Fibroblast of peridontal ligament (primary cell): ENCODE results near the gene GP1BA.

Experiments used
- DNase-seq: peaks from one replicate; pipeline ENCODE4 v3.0.0-alpha.2; 2010; ENCODE audit errors: extremely low read depth

Gene GP1BA

DNA sequence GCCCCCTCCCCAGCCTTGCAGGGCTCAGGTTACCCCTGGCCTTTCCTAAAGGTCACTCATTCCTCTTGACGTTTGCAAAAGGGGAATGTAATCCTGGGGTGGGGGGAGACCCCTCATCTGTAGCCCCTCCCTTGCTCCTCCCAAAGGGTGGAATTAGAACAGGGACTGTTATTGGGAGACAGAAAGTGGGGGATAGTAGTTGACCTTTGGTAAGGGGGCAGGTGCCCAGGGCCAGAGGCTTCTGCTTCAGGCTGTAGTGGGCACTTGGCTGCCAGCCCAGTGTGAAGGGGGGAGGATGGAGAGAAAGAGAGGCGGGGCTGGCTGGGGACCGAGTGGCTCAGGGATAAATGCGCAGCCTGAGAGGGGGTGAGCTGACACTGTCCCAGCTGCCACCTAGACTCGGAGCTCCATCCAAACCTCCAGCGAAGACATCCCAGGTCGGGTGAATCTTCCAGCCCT lies 18.7 kb downstream of the GP1BA start, which contains the start of gene ENO3:
ENO3 (plus strand) TSS at position 374 of the 459 bp plus-strand sequence. CDS start 711 bp downstream, outside the sequence.
- no peak for DNase-seq

DNA sequence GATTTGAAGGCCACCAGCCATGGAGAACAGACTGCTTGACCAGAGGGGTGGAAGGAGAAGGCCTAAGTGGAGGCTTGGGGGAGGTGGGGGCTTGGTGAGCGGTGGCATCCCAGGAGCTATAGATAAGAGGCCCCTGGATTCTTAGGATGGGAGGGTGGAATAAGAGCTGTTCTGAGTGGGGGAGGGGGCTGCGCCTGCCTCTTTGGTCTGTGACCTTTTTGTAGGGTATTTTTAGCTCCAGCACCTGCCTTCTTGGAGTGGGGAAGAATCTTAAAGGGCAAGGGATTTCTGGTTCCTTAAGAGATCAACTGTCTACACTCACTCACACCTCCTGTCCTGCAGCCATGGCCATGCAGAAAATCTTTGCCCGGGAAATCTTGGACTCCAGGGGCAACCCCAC lies 19.4 kb downstream of the GP1BA start:
- no peak for DNase-seq

GRCh38 chr17:4953451-4953961 lies 21.4 kb downstream of the GP1BA start:
- DNase-seq, result peak; percentile 38

GRCh38 chr17:4955091-4955490 lies 23.0 kb downstream of the GP1BA start:
- no peak for DNase-seq

DNA sequence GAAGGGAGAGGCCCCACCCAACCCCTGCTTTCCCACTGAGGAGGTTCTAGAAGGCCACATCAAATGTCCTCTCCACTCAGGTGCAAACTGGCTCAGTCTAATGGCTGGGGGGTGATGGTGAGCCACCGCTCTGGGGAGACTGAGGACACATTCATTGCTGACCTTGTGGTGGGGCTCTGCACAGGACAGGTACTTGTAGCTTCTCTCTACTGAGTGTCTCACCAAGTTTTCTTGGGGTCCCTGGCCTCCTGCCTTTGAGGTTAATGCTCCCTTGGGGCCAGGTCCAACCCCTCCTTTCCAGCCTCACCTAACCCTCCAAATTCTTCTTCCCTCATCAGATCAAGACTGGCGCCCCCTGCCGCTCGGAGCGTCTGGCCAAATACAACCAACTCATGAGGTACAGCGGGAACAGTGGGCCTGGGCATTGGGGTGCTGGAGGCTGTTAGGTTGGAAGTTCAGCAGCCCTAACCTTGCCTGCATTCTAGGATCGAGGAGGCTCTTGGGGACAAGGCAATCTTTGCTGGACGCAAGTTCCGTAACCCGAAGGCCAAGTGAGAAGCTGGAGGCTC lies 24.5 kb downstream of the GP1BA start:
- no peak for DNase-seq

DNA sequence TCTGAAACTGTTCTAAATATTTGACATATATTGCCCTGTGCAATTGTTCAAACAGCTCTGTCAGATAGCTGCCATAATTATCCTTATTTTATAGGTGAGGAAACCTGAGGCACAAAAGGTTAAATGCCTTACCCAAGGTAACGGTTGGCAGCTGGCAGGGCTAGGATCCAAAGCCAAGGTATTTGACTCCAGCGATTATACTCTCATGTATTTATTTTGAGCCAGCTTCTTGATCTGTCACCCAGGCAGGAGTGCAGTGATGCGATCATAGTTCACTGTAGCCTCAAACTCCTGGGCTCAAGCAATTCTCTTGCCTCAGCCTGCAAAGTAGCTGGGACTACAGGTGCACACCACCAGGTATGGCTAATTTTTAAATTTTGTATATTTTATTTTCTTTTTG lies 26.0 kb downstream of the GP1BA start:
- DNase-seq, result no peak

GRCh38 chr17:4959261-4959965 lies 27.3 kb downstream of the GP1BA start:
- DNase-seq, result no peak

DNA sequence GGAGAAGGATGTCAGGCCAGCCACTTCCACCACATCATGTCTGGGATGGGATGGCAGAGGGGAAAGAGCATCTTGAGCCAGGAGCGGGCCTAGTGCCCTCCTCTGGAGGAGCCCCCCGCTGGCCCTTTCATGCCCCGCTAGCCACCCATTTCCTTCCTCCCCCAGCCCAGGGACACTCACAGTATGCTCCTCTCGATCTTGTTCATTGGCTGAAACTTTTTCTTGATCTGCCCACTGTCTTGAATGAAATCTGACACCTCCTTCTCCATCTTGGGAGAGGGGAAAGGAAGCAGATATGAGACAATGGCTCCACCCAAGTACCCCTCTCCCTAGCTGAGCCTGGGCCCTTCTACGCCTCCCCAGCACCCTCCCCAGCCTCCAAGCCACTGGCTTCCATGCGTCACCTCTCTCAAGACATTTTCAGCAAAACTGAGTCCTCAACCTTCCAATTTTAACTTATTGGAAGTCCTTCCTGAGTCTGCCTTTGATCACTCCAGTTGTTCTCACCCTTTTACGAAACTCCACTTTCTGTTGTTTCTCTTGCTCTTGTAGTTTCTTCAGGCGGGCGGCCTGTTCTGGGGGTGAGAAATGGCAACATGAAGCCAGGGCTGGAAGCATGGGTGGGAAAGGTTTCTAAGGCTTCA lies 28.3 kb downstream of the GP1BA start:
- no peak for DNase-seq

GRCh38 chr17:4965311-4965986 lies 33.4 kb downstream of the GP1BA start:
- no peak for DNase-seq

- peak; percentile 100 for DNase-seq
These were observed 34.9 kb downstream of the GP1BA start for GRCh38 chr17:4966844-4967538.

GRCh38 chr17:4967539-4968485 lies 35.7 kb downstream of the GP1BA start, which contains the start of gene SPAG7:
SPAG7 (minus strand) TSS chr17:4967817; CDS start chr17:4967804, 13 bp downstream.
- DNase-seq, result peak; percentile 98

DNA sequence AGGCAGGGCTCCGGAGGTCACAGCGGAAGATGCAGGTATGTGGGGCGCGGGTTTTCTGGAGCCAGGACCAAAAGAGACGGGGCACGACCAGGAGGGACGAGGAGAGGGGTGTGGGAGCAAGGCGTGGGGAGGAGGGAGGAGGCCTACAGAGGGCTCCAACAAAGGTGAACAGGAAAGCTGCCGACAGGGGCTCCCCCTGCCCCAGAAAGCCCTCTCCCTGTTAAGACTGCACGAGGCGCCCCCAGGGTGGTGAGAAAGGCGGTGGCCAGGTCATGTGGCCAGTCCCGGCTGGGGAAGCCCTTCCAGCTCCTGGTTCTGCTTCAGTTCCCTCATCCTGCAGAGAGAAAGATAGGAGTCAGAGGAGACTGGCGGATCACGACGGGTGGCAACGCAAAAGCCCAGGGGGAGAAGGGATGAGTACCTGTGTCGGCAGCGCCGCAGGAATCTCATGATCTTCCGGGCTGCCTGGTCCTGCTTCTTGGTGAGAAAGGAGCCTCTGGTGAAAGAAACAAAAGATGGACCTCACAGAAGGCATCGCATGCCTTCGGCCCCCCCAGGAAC lies 36.5 kb downstream of the GP1BA start:
- DNase-seq, result peak; percentile 30

DNA sequence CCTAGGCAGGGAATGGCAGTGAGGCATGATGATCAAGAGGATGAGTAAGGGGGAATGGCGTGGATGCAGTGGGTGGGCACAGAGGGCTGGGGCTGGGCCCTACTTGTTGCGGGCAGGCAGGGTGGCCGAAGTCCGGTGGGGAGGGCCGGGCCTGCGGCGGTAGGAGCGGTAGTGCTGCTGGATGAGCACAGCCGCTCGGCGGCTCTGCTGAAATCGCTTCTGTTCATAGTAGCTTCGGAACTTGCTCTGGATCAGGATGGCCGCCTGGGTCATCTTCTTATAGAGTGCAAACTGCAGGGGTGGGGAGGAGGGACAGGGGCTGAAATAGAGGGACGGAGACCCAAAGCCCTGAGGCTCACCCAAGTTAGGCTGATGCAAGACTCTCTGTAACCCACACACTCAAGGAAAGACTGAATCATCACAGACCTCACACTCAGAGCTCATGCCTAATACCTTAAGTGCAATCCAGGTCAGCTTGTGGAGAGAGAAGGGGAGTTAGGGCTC lies 37.0 kb downstream of the GP1BA start:
- peak; percentile 96 for DNase-seq

DNA sequence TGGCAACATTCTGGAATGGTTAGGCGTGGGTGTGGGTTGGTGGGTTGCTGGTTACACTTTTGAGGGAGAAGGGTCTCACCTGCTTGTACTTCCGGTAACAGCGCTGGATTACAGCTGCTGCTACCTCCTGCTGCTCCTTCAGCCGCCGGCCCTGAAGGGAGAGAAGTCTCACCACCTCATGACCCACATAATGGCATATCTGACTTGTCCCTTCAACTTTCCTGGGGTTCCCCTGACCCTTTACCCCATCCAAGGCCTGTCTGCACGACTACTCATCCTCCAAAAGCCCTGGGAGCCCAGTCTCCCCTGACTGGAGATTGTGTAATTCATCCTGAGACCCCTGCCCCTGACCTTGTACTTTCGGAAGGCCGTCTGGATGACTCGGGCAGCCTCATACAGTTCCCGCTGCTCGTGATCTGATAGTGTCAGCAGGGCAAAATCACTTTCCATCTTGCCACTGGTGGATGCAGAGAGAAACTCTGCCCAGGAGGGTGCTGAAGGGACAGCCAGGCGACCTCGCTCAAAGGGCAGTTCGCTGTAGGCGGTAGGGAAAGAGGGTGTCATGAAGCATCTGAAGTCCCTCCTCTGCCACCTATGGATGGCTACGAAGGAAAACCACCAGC lies 37.6 kb downstream of the GP1BA start:
- DNase-seq, result peak; percentile 26

DNA sequence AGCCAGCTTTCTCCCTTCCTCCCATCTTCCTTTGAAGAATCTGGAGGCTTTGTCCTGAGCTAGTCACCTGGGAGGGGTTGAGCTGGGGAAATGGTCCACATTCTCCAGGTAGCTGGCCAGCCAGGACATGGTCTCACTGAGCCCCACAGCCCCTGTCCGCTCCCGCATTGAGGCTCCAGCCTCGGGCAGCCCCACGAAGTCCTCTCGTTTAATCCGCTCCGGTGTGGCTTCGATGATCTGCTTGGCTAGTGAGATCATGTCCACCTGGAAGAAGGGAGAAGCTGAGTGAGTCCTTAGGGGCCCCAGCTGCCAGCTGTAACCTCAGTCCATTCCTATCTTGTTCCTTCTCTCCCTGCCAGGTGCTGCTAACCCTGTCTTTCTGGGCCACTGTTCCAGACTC lies 38.2 kb downstream of the GP1BA start:
- DNase-seq, result no peak

DNA sequence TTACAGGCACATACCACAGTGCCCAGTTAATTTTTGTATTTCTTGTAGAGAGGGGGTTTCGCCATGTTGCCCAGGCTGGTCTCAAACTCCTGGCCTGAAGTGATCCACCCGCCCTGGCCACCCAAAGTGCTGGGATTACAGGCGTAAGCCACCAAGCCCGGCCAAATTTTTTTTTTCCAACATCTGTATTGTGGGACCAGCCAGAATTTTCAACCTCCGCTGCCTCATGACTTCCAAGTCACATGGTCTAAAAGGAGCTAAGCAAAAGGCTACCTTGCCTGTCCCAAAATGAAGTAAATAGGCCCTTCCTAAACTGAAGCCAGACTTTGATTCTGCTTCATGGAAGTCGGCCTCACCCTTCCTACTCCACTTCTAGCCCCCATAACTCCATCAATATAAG lies 39.7 kb downstream of the GP1BA start:
- DNase-seq, result no peak

DNA sequence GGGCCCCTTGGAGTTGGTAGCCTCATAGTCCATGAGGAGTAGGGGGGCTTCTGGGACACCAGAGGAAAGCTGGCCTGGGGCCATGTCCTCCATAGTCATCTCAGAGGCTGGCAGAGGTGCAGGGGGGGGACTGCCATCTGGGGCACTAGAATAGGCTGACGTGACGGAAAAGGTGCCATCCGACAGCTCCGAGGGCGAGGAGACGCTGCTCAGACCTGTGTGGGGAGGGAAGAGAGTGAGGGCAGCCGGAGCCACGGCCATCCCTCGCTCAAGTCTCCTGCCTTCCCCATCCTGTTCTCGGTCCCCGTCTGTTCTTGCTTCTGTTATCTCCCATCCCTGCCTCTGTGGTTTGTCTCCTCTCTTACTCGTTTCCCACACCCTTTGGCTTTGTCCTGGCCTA lies 40.2 kb downstream of the GP1BA start:
- DNase-seq, result no peak

GRCh38 chr17:4972752-4973151 lies 40.7 kb downstream of the GP1BA start:
- no peak for DNase-seq
